ENCODE data around the gene AMER2.

AMER2 gene, protein sequence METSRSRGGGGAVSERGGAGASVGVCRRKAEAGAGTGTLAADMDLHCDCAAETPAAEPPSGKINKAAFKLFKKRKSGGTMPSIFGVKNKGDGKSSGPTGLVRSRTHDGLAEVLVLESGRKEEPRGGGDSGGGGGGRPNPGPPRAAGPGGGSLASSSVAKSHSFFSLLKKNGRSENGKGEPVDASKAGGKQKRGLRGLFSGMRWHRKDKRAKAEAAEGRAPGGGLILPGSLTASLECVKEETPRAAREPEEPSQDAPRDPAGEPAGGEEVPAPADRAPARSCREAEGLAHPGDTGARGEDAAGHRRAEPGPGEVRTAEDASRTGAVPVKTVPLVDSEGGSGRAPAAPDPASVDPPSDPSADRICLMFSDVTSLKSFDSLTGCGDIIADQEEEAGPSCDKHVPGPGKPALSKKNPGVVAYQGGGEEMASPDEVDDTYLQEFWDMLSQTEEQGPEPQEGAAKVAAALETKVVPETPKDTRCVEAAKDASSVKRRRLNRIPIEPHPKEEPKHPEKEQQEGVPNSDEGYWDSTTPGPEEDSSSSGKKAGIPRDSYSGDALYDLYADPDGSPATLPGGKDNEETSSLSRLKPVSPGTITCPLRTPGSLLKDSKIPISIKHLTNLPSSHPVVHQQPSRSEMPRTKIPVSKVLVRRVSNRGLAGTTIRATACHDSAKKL

GRCh38 chr13:25171517-25172302, at the start of gene AMER2:
Gene AMER2, minus strand, starts transcription at chr13:25172288. Its CDS starts 669 bp downstream, at chr13:25171619.
- DNase-seq: peak; percentile 39

DNA sequence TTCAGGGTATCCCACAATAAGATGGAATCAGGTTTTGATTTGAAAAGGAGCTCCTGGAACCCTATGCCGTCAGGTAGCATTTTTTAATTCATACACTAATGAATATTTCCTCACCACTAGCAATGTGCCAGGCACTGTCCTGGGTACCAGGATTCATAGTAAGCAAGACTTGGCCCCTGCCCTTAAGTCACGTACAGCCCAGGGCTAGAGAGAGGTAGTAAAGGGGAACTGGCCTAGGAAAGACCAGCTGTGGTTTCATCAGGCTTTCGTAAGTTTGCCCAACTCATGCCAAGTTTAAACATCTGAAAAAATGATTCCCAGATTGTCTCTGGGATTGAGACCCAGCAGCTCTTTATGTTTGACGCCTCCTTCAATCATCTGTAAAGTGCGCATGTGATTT, 45.9 kb upstream of the AMER2 start:
- no peak for DNase-seq

GRCh38 chr13:25217023-25217885, 45.2 kb upstream of the AMER2 start:
- DNase-seq: no peak

DNA sequence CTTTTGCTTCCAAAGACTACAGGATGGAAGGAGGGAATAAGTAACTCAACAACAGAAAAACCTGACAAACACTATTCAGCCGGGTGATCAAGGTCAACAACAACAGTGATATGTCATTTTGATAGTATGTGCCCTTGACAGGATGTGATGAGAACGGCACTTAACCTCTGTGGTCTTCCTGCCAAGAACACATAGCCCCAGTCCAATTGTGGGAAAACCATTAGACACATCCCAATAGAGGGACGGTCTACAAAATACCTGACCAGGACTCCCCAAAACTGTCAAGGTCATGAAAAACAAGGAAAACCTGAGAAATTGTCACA, 43.1 kb upstream of the AMER2 start:
- DNase-seq: no peak

GRCh38 chr13:25214491-25215252, 42.6 kb upstream of the AMER2 start:
- no peak for DNase-seq

DNA sequence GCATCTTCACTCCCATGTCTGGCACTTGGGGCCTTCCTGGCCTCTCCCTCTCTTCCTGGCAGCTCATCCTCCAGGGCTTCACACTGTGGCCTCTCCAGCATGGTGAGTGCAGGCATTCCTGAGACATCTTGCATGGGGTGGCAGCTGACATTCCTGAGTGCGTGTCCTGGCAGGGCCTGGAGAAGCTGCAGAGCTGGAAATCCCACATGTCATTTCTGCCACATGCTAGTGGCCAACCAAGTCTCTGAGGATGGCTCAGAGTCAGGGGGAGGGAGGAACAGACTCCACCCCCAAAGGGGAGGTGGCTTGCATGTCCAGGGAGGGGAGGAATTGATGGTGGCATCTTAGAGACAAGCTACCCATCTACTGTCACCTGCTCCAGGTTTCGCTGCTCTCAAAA, 41.6 kb upstream of the AMER2 start:
- no peak for DNase-seq

DNA sequence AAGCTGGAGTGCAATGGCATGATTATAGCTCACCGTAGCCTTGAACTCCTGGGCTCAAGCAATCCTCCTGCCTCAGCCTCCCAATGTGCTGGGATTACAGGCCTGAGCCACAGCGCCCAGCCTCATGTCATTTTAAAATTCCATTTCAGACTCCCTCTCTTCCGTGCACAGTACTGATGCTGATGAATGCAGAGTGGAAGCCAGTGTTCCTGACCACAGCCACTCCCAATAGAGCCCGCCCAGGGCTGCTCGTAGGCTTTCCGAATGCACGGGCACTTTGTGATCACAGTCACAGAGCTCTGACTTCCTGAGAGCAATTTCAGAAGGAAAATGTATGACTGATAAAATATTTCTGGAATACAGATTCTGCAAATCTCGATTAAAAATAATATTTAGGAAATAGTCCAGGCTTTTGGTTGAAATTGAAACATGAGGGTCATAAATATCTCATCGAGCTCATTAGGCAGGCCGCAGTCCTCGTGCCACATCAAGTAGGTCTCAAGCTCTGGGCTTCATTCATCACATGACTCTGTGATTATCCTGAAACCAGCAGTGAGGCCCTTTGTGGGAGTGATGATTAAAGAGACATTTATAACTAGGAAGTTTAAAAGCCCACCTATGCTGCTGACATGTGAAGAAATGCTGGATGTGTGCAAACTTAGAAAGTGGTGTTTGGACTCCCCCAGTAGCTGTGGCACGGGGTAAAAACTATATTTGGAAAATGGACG, 38.9 kb upstream of the AMER2 start:
- DNase-seq: no peak

GRCh38 chr13:25207291-25207810, 35.3 kb upstream of the AMER2 start:
- no peak for DNase-seq

DNA sequence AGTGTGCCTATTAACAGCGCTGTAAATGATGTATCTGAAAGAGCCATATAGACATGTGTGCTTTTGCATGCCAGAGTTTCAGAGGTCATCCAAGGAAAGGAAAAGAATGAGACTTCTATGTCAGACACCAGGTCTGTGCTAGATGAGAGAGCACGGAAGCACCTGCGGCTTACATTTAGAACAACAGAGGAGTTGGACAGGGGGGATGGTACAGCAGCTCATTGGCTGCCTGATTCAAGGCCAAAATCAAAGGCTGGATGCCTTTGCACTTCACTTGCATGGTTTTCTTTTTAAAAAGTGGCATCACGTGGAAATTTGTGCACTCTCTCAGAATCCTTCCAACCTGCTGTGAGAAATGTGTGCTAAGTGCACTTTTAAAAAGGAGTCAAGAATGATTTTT, 32.8 kb upstream of the AMER2 start:
- no peak for DNase-seq

GRCh38 chr13:25203127-25203740, 31.1 kb upstream of the AMER2 start:
- no peak for DNase-seq

DNA sequence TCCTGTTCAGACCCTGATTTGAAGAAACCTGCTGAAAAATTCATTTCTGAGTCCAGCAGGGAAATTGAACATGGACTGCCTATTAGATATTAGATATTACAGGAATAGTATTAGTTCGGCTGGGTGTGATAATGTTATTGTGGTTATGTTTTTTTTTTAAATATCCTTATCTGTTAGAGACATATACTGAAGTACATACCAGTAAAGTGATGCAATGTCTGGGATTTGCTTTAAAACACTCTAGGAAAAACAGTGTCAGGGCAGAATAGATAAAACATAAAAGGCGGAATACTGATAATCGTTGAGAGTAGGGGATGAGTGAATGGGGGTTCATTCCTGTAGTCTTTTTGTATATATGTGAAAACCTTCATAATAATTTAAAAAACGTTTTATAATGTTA, 28.7 kb upstream of the AMER2 start:
- DNase-seq: no peak

GRCh38 chr13:25198647-25199046, 26.6 kb upstream of the AMER2 start:
- no peak for DNase-seq

GRCh38 chr13:25196971-25197370, 24.9 kb upstream of the AMER2 start:
- DNase-seq: no peak

DNA sequence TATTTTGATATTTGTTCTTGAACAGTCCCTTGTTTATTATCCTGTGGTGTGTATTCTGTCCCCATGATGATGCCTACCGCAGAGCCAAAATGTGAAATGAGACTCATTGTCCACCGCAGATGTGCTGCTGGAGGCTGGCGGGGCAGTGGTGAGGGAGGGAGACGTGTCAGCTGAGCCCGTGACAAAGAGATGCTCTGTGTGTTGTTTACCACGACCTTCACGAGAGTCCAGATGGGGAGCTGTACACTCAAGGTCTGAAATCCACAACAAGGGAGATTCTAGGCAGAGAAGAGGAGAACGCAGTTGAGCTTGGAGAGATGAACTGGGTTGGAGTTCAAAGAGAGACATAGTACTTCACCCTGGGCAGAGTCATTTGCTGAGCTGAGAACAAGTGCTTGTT, 20.8 kb upstream of the AMER2 start:
- no peak for DNase-seq

DNA sequence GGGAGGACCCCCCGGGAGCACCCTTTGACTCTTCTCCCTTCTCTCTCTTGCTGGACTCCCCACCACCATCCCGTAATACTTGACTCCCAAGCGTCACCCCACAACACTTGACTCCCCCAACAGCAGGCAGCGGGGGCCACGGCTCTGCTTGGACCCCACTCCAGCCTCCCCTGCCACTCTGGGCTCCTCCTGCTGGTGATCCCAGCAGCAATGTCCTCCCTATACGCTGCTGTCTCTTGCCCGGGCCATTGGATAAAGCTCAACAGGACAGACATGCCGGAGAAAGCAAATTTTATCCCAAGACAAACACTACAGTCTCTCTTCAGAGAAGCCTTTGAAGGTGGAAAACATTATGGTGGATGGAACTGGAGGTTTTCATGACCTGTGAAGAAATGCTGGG, 20.4 kb upstream of the AMER2 start:
- no peak for DNase-seq

GRCh38 chr13:25192052-25192451, 20.0 kb upstream of the AMER2 start:
- DNase-seq: no peak

DNA sequence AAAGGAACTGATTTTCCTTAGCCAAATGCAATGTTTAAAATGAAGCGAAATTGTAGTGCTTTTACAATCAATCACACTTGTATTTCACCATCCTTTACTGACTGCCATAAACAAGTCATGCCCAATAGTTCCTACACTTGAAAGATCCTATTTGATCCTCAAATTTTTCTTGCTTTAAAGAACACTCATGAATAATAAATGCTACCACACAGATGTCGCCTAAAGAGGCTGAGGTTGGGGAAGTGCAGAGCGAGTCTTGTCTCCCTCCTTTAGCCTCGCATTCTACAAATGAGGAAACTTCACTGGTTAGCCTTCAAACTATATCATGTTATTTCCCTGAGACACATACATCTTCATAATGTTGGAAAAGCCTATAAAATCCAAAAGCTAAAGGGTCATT, 18.7 kb upstream of the AMER2 start:
- no peak for DNase-seq

DNA sequence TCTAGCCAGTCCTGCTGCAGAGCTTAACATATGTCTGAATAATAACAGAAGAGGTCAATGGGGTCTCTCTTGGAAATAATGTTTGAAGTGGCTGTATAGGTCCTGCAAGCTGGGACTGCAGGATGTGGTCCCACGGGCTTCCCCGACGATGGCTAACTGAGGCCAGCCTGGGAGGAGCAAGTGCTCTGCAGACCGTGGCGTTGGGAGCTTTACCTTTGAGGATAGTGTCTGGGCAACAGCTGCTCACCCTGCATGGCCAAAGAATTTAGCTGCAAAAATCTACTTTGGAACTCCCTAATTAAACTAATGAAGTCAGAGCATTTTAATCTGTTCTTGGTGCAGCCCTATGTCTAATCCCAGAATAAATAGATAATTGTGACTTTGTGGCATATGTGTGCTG, 18.2 kb upstream of the AMER2 start:
- no peak for DNase-seq

DNA sequence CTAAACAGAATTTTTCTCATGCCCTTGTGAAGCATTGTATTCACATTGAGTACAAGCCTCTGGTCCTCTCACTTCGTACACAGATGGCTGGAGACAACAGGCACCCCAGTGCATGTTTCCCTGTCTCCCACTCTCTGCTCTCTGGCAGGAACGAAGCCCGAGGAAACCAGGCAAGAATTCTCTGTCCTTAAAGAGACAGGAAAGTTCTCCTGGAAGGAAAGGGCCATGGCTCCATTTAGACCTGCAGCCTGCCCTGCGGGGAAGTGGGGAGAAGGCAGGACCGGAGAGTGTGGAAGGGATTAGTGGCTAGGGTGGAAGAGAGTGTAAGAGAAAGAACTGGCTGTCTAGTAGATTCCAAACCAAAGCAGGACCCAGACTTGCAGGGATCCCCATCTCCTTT, 15.5 kb upstream of the AMER2 start:
- DNase-seq: no peak

GRCh38 chr13:25186187-25186586, 14.1 kb upstream of the AMER2 start:
- DNase-seq: no peak

DNA sequence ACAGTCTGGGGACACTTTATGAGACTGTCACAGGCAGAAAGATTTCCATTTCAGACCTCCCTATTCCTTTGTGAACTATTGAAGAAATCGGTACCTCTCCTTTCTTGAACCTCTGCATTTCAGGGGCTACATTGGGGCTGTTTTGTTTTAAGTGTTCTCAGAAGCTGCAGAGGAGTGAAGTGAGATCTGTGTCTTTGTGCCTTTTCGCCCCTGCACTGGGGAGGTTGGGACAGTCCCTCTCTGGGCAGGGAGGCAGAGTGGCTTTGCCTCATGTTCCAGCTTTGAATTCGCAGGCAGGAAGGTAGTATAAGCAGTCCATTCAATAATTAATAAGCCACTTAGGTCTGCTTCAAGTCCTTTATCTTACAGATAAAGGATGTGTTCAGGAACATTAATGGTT, 9.5 kb upstream of the AMER2 start:
- no peak for DNase-seq

All from stimulated activated CD8-positive, alpha-beta memory T cell treated with anti-CD3 and anti-CD28 coated beads, Interleukin-4, amount 100 ng/mL, for 48 hours (primary cell).